Measurements from ENCODE around the gene RALA. TPM values are rescaled to one million over a fixed set of nuclear protein-coding genes. Genes with fewer than 3 reads are reported as not detected.

Gene RALA
- total and polyA plus RNA-seq, 2 of the 13 experiments (the other 11 are each of a cell fraction or from before 2014, with no cell fraction given): 11.8 to 19.5 TPM

DNA sequence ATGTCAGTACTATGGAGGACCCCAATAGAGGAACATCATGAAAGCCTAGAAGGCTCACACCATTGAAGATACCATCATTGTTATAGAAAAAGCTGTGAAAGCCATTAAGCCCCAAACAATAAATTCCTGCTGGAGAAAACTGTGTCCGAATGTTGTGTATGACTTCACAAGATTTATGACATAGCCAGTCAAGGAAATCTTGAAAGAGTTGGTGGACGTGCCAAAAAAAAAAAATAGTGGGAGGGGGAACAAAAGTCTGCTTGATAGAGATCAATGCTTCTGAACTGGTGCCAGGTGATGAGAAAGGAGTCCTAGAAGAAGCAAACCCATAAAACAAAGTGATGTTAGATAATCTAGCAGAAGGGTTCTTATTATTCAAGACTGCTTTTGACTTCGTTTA lies 41.2 kb downstream of the RALA start:
- Histone ChIP-seq H3K9ac (ENCODE audit: insufficient read depth, low read depth, low read length) (no peak overlapping the region), H3K4me2 (ENCODE audit: low read depth, low read length) (no peak overlapping the region), H3K27ac (ENCODE audit: extremely low read length, insufficient read depth, low read length) (no peak overlapping the region), H3K36me3 (replicated peaks in 1 of 2; ENCODE audit: control insufficient read depth in 1 of 2, insufficient read depth in 2 of 2, low read length in 2 of 2) (peaks cover 0 to 4% of the 10 kb centered on the region in 2 experiments; a peak in 3 of 5 replicates), H3K4me3 (replicated peaks in 1 of 3; ENCODE audit: insufficient read depth in 1 of 3, low read depth in 2 of 3, low read length in 3 of 3) (no peak overlapping the region), H3K79me2 (ENCODE audit: insufficient read depth, low read length) (peaks cover 4% of the 10 kb centered on the region), H3K27me3 (ENCODE audit: control insufficient read depth in 1 of 2, insufficient read depth in 2 of 2, low read length in 2 of 2) (no peaks in the 10 kb centered on the region), H2AFZ (ENCODE audit: low read length) (no peak overlapping the region), H4K20me1 (ENCODE audit: insufficient read depth, low read length) (no peaks in the 10 kb centered on the region), H3K9me3 (ENCODE audit: low read length) (peaks cover 6% of the 10 kb centered on the region; the same call in 1 of the 2 replicates), H3K4me1 (ENCODE audit: insufficient read depth, low read length) (no peaks in the 10 kb centered on the region)
- in situ Hi-C loops (cut with HindIII; ENCODE audit: extremely low pct_ligation_motif_present, low pct_unique_long_range_greater_than_20kb) (no loop called here), intact Hi-C loops (cut with micrococcal nuclease; ENCODE audit: unreplicated experiment) (no loop called here)
- FAIRE-seq (no peak), ATAC-seq (no peak), DNase-seq (ENCODE audit: low spot score) (no peak)
- CTCF ChIA-PET (ENCODE audit: low intra/inter-chr PET ratio, low total read pairs): no interaction called here
- 97% methylated on average over 3 of the region's 3 CpGs for WGBS (ENCODE audit: low lambda C conversion rate)
- BruUV-seq (replicated peaks): no TSS peak
- POLR2A ChIA-PET: no interaction called here
- no peak for TF ChIP-seq ZNF101 (CRISPR knock-in tag; IDR thresholded peaks at IDR 0.05; ENCODE audit: borderline replicate concordance, low read depth)
- TF ChIP-seq ZNF350 (CRISPR knock-in tag; IDR thresholded peaks at IDR 0.05; ENCODE audit: borderline replicate concordance, low read depth): no peak
- TF ChIP-seq, protein P1, sequence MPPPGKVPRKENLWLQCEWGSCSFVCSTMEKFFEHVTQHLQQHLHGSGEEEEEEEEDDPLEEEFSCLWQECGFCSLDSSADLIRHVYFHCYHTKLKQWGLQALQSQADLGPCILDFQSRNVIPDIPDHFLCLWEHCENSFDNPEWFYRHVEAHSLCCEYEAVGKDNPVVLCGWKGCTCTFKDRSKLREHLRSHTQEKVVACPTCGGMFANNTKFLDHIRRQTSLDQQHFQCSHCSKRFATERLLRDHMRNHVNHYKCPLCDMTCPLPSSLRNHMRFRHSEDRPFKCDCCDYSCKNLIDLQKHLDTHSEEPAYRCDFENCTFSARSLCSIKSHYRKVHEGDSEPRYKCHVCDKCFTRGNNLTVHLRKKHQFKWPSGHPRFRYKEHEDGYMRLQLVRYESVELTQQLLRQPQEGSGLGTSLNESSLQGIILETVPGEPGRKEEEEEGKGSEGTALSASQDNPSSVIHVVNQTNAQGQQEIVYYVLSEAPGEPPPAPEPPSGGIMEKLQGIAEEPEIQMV (CRISPR knock-in tag; IDR thresholded peaks at IDR 0.05; ENCODE audit: low read depth): no peak

DNA sequence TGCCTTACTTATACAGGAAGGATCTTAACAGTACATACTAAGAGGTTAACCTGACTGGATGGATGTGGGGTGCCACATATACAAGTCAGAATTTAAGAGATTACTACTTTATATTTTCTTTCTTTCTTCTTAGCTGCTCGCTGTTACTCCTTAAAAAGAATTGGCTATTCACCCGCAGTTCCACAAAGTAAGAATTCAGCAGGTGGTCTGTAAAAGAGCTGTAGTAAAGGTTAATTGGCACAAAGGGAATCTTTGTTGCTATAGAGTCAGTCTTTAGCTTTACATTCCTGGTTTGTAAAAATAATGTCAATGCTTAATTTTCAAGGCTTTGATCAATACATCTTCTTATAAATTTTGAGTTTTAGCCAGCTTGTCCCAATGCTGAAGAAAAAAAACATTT lies 43.2 kb downstream of the RALA start:
- Histone ChIP-seq H3K9ac (ENCODE audit: insufficient read depth, low read depth, low read length) (no peak overlapping the region), H2AFZ (ENCODE audit: low read length) (no peak overlapping the region), H3K9me3 (ENCODE audit: low read length) (no peaks in the 10 kb centered on the region), H3K27me3 (ENCODE audit: control insufficient read depth in 1 of 2, insufficient read depth in 2 of 2, low read length in 2 of 2) (no peaks in the 10 kb centered on the region), H3K4me3 (replicated peaks in 1 of 3; ENCODE audit: insufficient read depth in 1 of 3, low read depth in 2 of 3, low read length in 3 of 3) (no peak overlapping the region), H4K20me1 (ENCODE audit: insufficient read depth, low read length) (no peaks in the 10 kb centered on the region), H3K4me2 (ENCODE audit: low read depth, low read length) (no peak overlapping the region), H3K36me3 (replicated peaks in 1 of 2; ENCODE audit: control insufficient read depth in 1 of 2, insufficient read depth in 2 of 2, low read length in 2 of 2) (peaks cover 0 to 4% of the 10 kb centered on the region in 2 experiments; a peak in 3 of 5 replicates), H3K79me2 (ENCODE audit: insufficient read depth, low read length) (peaks cover 7% of the 10 kb centered on the region), H3K27ac (ENCODE audit: extremely low read length, insufficient read depth, low read length) (no peak overlapping the region), H3K4me1 (ENCODE audit: insufficient read depth, low read length) (no peaks in the 10 kb centered on the region)
- 98% methylated on average over 2 of the region's 2 CpGs for WGBS (ENCODE audit: low lambda C conversion rate)
- in situ Hi-C loops (cut with HindIII; ENCODE audit: extremely low pct_ligation_motif_present, low pct_unique_long_range_greater_than_20kb) (no loop called here), intact Hi-C loops (cut with micrococcal nuclease; ENCODE audit: unreplicated experiment) (no loop called here)
- TF ChIP-seq ZNF619 (CRISPR knock-in tag; IDR thresholded peaks at IDR 0.05): no peak
- TF ChIP-seq ZNF790 (CRISPR knock-in tag; IDR thresholded peaks at IDR 0.05; ENCODE audit: borderline replicate concordance): no peak
- TF ChIP-seq ZNF296 (CRISPR knock-in tag; conservative IDR thresholded peaks at IDR 0.05): no peak
- no peak for TF ChIP-seq ZNF549 (CRISPR knock-in tag; IDR thresholded peaks at IDR 0.05)
- no peak for TF ChIP-seq HNRNPLL (IDR thresholded peaks at IDR 0.05; ENCODE audit: low read depth, low read length, poor library complexity, severe bottlenecking)
- TF ChIP-seq, protein P2, sequence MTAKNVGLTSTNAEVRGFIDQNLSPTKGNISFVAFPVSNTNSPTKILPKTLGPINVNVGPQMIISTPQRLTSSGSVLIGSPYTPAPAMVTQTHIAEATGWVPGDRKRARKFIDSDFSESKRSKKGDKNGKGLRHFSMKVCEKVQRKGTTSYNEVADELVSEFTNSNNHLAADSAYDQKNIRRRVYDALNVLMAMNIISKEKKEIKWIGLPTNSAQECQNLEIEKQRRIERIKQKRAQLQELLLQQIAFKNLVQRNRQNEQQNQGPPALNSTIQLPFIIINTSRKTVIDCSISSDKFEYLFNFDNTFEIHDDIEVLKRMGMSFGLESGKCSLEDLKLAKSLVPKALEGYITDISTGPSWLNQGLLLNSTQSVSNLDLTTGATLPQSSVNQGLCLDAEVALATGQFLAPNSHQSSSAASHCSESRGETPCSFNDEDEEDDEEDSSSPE (CRISPR knock-in tag; IDR thresholded peaks at IDR 0.05): no peak
- TF ChIP-seq, protein P3, sequence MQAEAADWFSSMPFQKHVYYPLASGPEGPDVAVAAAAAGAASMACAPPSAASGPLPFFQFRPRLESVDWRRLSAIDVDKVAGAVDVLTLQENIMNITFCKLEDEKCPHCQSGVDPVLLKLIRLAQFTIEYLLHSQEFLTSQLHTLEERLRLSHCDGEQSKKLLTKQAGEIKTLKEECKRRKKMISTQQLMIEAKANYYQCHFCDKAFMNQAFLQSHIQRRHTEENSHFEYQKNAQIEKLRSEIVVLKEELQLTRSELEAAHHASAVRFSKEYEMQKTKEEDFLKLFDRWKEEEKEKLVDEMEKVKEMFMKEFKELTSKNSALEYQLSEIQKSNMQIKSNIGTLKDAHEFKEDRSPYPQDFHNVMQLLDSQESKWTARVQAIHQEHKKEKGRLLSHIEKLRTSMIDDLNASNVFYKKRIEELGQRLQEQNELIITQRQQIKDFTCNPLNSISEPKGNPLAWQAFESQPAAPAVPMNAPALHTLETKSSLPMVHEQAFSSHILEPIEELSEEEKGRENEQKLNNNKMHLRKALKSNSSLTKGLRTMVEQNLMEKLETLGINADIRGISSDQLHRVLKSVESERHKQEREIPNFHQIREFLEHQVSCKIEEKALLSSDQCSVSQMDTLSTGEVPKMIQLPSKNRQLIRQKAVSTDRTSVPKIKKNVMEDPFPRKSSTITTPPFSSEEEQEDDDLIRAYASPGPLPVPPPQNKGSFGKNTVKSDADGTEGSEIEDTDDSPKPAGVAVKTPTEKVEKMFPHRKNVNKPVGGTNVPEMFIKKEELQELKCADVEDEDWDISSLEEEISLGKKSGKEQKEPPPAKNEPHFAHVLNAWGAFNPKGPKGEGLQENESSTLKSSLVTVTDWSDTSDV (CRISPR knock-in tag; IDR thresholded peaks at IDR 0.05): no peak
- no peak for FAIRE-seq
- no TSS peak for BruUV-seq (replicated peaks)
- no peak for DNase-seq (ENCODE audit: low spot score)
- ChIA-PET CTCF (ENCODE audit: low intra/inter-chr PET ratio, low total read pairs) (no interaction called here), POLR2A (no interaction called here)
- no peak for ATAC-seq
